ENCODE measurements around the gene CDKN1A.

- TF ChIP-seq, protein P1, sequence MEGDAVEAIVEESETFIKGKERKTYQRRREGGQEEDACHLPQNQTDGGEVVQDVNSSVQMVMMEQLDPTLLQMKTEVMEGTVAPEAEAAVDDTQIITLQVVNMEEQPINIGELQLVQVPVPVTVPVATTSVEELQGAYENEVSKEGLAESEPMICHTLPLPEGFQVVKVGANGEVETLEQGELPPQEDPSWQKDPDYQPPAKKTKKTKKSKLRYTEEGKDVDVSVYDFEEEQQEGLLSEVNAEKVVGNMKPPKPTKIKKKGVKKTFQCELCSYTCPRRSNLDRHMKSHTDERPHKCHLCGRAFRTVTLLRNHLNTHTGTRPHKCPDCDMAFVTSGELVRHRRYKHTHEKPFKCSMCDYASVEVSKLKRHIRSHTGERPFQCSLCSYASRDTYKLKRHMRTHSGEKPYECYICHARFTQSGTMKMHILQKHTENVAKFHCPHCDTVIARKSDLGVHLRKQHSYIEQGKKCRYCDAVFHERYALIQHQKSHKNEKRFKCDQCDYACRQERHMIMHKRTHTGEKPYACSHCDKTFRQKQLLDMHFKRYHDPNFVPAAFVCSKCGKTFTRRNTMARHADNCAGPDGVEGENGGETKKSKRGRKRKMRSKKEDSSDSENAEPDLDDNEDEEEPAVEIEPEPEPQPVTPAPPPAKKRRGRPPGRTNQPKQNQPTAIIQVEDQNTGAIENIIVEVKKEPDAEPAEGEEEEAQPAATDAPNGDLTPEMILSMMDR (IDR thresholded peaks at IDR 0.05): no peak
- TF ChIP-seq, protein P2, sequence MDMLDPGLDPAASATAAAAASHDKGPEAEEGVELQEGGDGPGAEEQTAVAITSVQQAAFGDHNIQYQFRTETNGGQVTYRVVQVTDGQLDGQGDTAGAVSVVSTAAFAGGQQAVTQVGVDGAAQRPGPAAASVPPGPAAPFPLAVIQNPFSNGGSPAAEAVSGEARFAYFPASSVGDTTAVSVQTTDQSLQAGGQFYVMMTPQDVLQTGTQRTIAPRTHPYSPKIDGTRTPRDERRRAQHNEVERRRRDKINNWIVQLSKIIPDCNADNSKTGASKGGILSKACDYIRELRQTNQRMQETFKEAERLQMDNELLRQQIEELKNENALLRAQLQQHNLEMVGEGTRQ (CRISPR knock-in tag; IDR thresholded peaks at IDR 0.05): no peak
- TF ChIP-seq ESRRA (CRISPR knock-in tag; IDR thresholded peaks at IDR 0.05; ENCODE audit: borderline replicate concordance) (no peak), OVOL2 (CRISPR knock-in tag; IDR thresholded peaks at IDR 0.05; ENCODE audit: borderline replicate concordance) (no peak), USF1 (CRISPR knock-in tag; IDR thresholded peaks at IDR 0.05) (no peak), ELF4 (CRISPR knock-in tag; IDR thresholded peaks at IDR 0.05; ENCODE audit: low read depth) (no peak)
- TF ChIP-seq, protein P3, sequence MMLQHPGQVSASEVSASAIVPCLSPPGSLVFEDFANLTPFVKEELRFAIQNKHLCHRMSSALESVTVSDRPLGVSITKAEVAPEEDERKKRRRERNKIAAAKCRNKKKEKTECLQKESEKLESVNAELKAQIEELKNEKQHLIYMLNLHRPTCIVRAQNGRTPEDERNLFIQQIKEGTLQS (CRISPR knock-in tag; conservative IDR thresholded peaks at IDR 0.05): no peak
Measured at GRCh38 chr6:36701401-36701991, 23.0 kb downstream of the CDKN1A start.

All from WTC11 (cell line).